Measurements from ENCODE around the gene GAREM2. TPM values are rescaled to one million over a fixed set of nuclear protein-coding genes. Genes with fewer than 3 reads are reported as not detected.

Gene GAREM2
- total RNA-seq (1 to 10 TPM; 3.2 to 3.3 TPM), polyA plus RNA-seq (3.1 TPM)

GRCh38 chr2:26172871-26173775 lies at the start of gene GAREM2:
GAREM2 (plus strand) TSS chr2:26173088; CDS start chr2:26173221, 133 bp downstream.
- no peaks in the 10 kb centered on the region for H3K9me3 Mint-ChIP-seq
- Histone ChIP-seq H3K36me3 (ENCODE audit: insufficient read depth, low read length) (no peaks in the 10 kb centered on the region), H3K27ac (ENCODE audit: low read depth, low read length) (no peak within 1 kb of the TSS), H3K27me3 (ENCODE audit: insufficient read depth, low read length, poor library complexity, severe bottlenecking) (peaks cover 12% of the 10 kb centered on the region), H3K9me3 (ENCODE audit: low read length) (no peaks in the 10 kb centered on the region), H3K4me3 (ENCODE audit: low read length) (no peak within 1 kb of the TSS), H3K4me1 (ENCODE audit: insufficient read depth, low read length) (no peaks in the 10 kb centered on the region)
- H3K27ac Mint-ChIP-seq: peak within 1 kb of the TSS in 1 of 8 donors; percentile 59
- DNase-seq: no peak
- peaks cover 19 to 41% of the 10 kb centered on the region in 2 donors for H3K27me3 Mint-ChIP-seq
- peak within 1 kb of the TSS; percentile 62 to 90 (median 79) for H3K4me3 Mint-ChIP-seq
- ChIA-PET CTCF (interaction anchor here (1.1 to 3.4 kb wide), 2 partner anchors 11 to 181 kb away, joined by 3 to 11 read pairs; no protein-coding TSS in a partner anchor), POLR2A (interaction anchor here (0.5 to 1.4 kb wide), 2 partner anchors 11 to 467 kb away, joined by 5 to 6 read pairs; no protein-coding TSS in a partner anchor)
- H3K4me1 Mint-ChIP-seq: peaks cover 15 to 16% (median 15%) of the 10 kb centered on the region in 3 donors
- no peaks in the 10 kb centered on the region for H3K36me3 Mint-ChIP-seq

- Histone ChIP-seq H3K36me3 (ENCODE audit: insufficient read depth, low read length) (peaks cover 5% of the 10 kb centered on the region), H3K27ac (ENCODE audit: low read depth, low read length) (no peak overlapping the region), H3K4me3 (ENCODE audit: low read length) (no peak overlapping the region), H3K4me1 (ENCODE audit: insufficient read depth, low read length) (no peaks in the 10 kb centered on the region), H3K9me3 (ENCODE audit: low read length) (no peaks in the 10 kb centered on the region), H3K27me3 (ENCODE audit: insufficient read depth, low read length, poor library complexity, severe bottlenecking) (no peaks in the 10 kb centered on the region)
- Mint-ChIP-seq H3K4me1 (peaks cover 30 to 47% (median 40%) of the 10 kb centered on the region in 3 donors), H3K27ac (peak overlapping the region; percentile 4 to 85 (median 41)), H3K27me3 (no peaks in the 10 kb centered on the region), H3K9me3 (no peaks in the 10 kb centered on the region), H3K4me3 (no peak overlapping the region), H3K36me3 (peaks cover 0 to 31% (median 6%) of the 10 kb centered on the region in 3 donors)
- no peak for DNase-seq
- ChIA-PET CTCF (no interaction called here), POLR2A (no interaction called here)
Measured at GRCh38 chr2:26123426-26123825, 49.5 kb upstream of the GAREM2 start.

GRCh38 chr2:26126074-26126473 lies 46.8 kb upstream of the GAREM2 start:
- Histone ChIP-seq H3K27me3 (ENCODE audit: insufficient read depth, low read length, poor library complexity, severe bottlenecking) (no peaks in the 10 kb centered on the region), H3K36me3 (ENCODE audit: insufficient read depth, low read length) (peaks cover 5% of the 10 kb centered on the region), H3K4me1 (ENCODE audit: insufficient read depth, low read length) (no peaks in the 10 kb centered on the region), H3K27ac (ENCODE audit: low read depth, low read length) (no peak overlapping the region), H3K4me3 (ENCODE audit: low read length) (no peak overlapping the region), H3K9me3 (ENCODE audit: low read length) (no peaks in the 10 kb centered on the region)
- no peak for DNase-seq
- Mint-ChIP-seq H3K4me3 (no peak overlapping the region), H3K27ac (peak overlapping the region in 4 of 8 donors; percentile 29 to 63 (median 46)), H3K27me3 (no peaks in the 10 kb centered on the region), H3K4me1 (peaks cover 27 to 47% (median 47%) of the 10 kb centered on the region in 3 donors), H3K9me3 (no peaks in the 10 kb centered on the region), H3K36me3 (peaks cover 0 to 41% (median 7%) of the 10 kb centered on the region in 3 donors)
- ChIA-PET POLR2A (no interaction called here), CTCF (no interaction called here)

GRCh38 chr2:26128176-26128575 lies 44.7 kb upstream of the GAREM2 start:
- H3K27me3 ChIP-seq (ENCODE audit: insufficient read depth, low read length, poor library complexity, severe bottlenecking): no peaks in the 10 kb centered on the region
- no peak overlapping the region for H3K4me3 ChIP-seq (ENCODE audit: low read length)
- H3K27ac Mint-ChIP-seq: no peak overlapping the region
- H3K27ac ChIP-seq (ENCODE audit: low read depth, low read length): no peak overlapping the region
- no peaks in the 10 kb centered on the region for H3K9me3 ChIP-seq (ENCODE audit: low read length)
- peaks cover 17 to 32% (median 30%) of the 10 kb centered on the region in 3 donors for H3K4me1 Mint-ChIP-seq
- H3K4me3 Mint-ChIP-seq: no peak overlapping the region
- H3K4me1 ChIP-seq (ENCODE audit: insufficient read depth, low read length): no peaks in the 10 kb centered on the region
- no peaks in the 10 kb centered on the region for H3K9me3 Mint-ChIP-seq
- ChIA-PET CTCF (no interaction called here), POLR2A (no interaction called here)
- DNase-seq: no peak
- peaks cover 5% of the 10 kb centered on the region for H3K36me3 ChIP-seq (ENCODE audit: insufficient read depth, low read length)
- H3K27me3 Mint-ChIP-seq: no peaks in the 10 kb centered on the region
- H3K36me3 Mint-ChIP-seq: peaks cover 0 to 46% (median 3%) of the 10 kb centered on the region in 3 donors

- Mint-ChIP-seq H3K36me3 (peaks cover 0 to 62% (median 5%) of the 10 kb centered on the region in 3 donors), H3K4me3 (no peak overlapping the region), H3K4me1 (peaks cover 4 to 15% (median 14%) of the 10 kb centered on the region in 3 donors), H3K27ac (peak overlapping the region in 4 of 8 donors; percentile 2 to 78 (median 56)), H3K27me3 (no peaks in the 10 kb centered on the region), H3K9me3 (no peaks in the 10 kb centered on the region)
- no peaks in the 10 kb centered on the region for H3K9me3 ChIP-seq (ENCODE audit: low read length)
- no peak for DNase-seq
- ChIA-PET CTCF (no interaction called here), POLR2A (no interaction called here)
- no peak overlapping the region for H3K27ac ChIP-seq (ENCODE audit: low read depth, low read length)
- no peaks in the 10 kb centered on the region for H3K4me1 ChIP-seq (ENCODE audit: insufficient read depth, low read length)
- H3K4me3 ChIP-seq (ENCODE audit: low read length): no peak overlapping the region
- peaks cover 13% of the 10 kb centered on the region for H3K36me3 ChIP-seq (ENCODE audit: insufficient read depth, low read length)
- H3K27me3 ChIP-seq (ENCODE audit: insufficient read depth, low read length, poor library complexity, severe bottlenecking): no peaks in the 10 kb centered on the region
Measured at GRCh38 chr2:26130763-26131162, 42.1 kb upstream of the GAREM2 start.

GRCh38 chr2:26136451-26136850 lies 36.4 kb upstream of the GAREM2 start:
- POLR2A ChIA-PET: no interaction called here
- no peaks in the 10 kb centered on the region for H3K4me1 ChIP-seq (ENCODE audit: insufficient read depth, low read length)

GRCh38 chr2:26139269-26140183 lies 33.4 kb upstream of the GAREM2 start:
- Mint-ChIP-seq H3K27ac (peak overlapping the region in 3 of 8 donors; percentile 12 to 33 (median 24)), H3K9me3 (no peaks in the 10 kb centered on the region), H3K36me3 (peaks cover 0 to 22% (median 2%) of the 10 kb centered on the region in 3 donors), H3K27me3 (peaks cover 0 to 1% of the 10 kb centered on the region in 2 donors), H3K4me3 (no peak overlapping the region), H3K4me1 (peaks cover 0 to 5% (median 0%) of the 10 kb centered on the region in 3 donors)
- ChIA-PET CTCF (interaction anchor here (0.7 to 1.8 kb wide), 3 partner anchors 51 to 157 kb away, joined by 3 to 4 read pairs (median 3); no protein-coding TSS in a partner anchor), POLR2A (interaction anchor here (0.7 kb wide), 1 partner anchor 54 kb away, joined by 7 read pairs; no protein-coding TSS in a partner anchor)
- Histone ChIP-seq H3K27ac (ENCODE audit: low read depth, low read length) (no peak overlapping the region), H3K4me3 (ENCODE audit: low read length) (no peak overlapping the region), H3K4me1 (ENCODE audit: insufficient read depth, low read length) (no peaks in the 10 kb centered on the region), H3K27me3 (ENCODE audit: insufficient read depth, low read length, poor library complexity, severe bottlenecking) (no peaks in the 10 kb centered on the region), H3K9me3 (ENCODE audit: low read length) (no peaks in the 10 kb centered on the region), H3K36me3 (ENCODE audit: insufficient read depth, low read length) (peaks cover 9% of the 10 kb centered on the region)
- DNase-seq: no peak

More at GRCh38 chr2:26136451-26136850, 36.4 kb upstream of the GAREM2 start:
- Histone ChIP-seq H3K27ac (ENCODE audit: low read depth, low read length) (no peak overlapping the region), H3K9me3 (ENCODE audit: low read length) (no peaks in the 10 kb centered on the region), H3K27me3 (ENCODE audit: insufficient read depth, low read length, poor library complexity, severe bottlenecking) (no peaks in the 10 kb centered on the region), H3K4me3 (ENCODE audit: low read length) (no peak overlapping the region), H3K36me3 (ENCODE audit: insufficient read depth, low read length) (peaks cover 9% of the 10 kb centered on the region)
- Mint-ChIP-seq H3K9me3 (no peaks in the 10 kb centered on the region), H3K4me3 (no peak overlapping the region), H3K4me1 (peaks cover 0 to 5% (median 0%) of the 10 kb centered on the region in 3 donors), H3K27me3 (peaks cover 0 to 1% of the 10 kb centered on the region in 2 donors), H3K27ac (no peak overlapping the region), H3K36me3 (peaks cover 0 to 40% (median 4%) of the 10 kb centered on the region in 3 donors)
- CTCF ChIA-PET: interaction anchor here (2.0 kb wide), 1 partner anchor 9 kb away, joined by 7 read pairs; no protein-coding TSS in a partner anchor
- DNase-seq: no peak
